ENCODE results near the gene ANTXR1.

DNA sequence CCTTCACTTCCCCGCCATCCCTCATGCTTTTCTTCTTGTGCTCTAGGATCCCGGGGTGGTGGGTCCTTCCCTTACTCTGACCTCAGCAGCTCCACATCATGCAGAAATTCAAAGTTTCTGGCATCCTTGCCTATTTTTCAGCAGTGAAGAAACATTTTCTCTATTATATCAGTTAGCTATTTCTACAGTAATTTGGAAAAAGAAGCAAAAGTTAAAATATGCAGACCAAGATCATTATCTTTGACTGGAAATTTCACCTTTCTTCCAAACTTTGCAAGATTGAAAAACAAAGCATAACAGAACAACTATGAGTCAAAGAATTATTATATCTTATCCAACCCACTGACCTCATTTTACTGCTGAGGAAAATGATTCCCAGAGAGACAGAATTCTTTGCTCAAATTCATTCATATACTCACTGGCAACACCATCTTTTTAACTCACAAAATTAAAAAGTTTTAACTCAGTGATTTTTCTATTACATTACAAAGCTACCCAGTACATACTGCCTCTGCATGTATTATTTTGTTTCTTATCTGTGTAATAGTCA is 40.5 kb downstream of the ANTXR1 start:
- no peak for TF ChIP-seq EZH2 (IDR thresholded peaks at IDR 0.05; ENCODE audit: low read length)
- TF ChIP-seq, protein P1, sequence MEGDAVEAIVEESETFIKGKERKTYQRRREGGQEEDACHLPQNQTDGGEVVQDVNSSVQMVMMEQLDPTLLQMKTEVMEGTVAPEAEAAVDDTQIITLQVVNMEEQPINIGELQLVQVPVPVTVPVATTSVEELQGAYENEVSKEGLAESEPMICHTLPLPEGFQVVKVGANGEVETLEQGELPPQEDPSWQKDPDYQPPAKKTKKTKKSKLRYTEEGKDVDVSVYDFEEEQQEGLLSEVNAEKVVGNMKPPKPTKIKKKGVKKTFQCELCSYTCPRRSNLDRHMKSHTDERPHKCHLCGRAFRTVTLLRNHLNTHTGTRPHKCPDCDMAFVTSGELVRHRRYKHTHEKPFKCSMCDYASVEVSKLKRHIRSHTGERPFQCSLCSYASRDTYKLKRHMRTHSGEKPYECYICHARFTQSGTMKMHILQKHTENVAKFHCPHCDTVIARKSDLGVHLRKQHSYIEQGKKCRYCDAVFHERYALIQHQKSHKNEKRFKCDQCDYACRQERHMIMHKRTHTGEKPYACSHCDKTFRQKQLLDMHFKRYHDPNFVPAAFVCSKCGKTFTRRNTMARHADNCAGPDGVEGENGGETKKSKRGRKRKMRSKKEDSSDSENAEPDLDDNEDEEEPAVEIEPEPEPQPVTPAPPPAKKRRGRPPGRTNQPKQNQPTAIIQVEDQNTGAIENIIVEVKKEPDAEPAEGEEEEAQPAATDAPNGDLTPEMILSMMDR (optimal IDR thresholded peaks at IDR 0.05 in 1 of 3, IDR thresholded peaks at IDR 0.05 in 1 of 3, conservative IDR thresholded peaks at IDR 0.05 in 1 of 3; ENCODE audit: extremely low read depth in 1 of 3, insufficient read depth in 2 of 3, low read length in 3 of 3): no peak

Measured in keratinocyte (primary cell).